HG03457 (cell line): ENCODE data around the gene TPP1.

Experiments
- ATAC-seq: cut with Tn5 transposase; IDR thresholded peaks from one replicate; pipeline ENCODE4 v1.9.1; 2021; ENCODE audit warnings: moderate number of reproducible peaks; ENCODE audit not compliant: unreplicated experiment

TPP1 gene

GRCh38 chr11:6619004-6619745, at the start of gene TPP1:
TPP1 (minus strand) TSS chr11:6619422; CDS start chr11:6619400, 22 bp downstream.
- peak; percentile 97 for ATAC-seq

DNA sequence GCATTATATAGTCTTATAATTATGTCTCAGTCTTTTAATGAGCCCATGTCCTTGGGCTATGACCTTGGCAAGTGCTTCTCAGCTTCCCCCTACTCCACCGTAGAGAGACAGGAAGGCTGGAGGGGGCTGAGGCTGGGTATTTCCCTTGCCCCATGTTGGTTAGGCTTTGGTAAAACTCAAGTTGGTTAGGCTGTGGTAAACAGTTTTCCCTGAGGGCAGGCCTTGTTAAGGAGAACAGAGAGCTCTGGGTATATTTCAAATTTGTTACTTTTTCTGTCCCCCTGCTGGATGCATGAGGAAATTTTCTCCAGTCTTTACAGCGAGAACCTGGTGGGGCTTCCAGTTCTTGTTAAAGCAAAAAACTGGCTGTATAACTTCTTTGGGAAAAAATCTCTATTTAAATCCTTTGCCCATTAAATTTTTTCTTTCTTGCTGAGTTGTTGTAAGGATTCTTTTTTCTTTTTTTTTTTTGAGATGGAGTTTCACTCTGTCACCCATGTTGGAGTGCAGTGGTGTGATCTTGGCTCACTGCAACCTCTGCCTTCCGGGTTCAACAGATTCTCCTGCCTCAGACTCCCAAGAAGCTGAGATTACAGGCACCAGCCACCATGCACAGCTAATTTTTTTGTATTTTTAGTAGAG, 48.6 kb upstream of the TPP1 start:
- no peak for ATAC-seq

DNA sequence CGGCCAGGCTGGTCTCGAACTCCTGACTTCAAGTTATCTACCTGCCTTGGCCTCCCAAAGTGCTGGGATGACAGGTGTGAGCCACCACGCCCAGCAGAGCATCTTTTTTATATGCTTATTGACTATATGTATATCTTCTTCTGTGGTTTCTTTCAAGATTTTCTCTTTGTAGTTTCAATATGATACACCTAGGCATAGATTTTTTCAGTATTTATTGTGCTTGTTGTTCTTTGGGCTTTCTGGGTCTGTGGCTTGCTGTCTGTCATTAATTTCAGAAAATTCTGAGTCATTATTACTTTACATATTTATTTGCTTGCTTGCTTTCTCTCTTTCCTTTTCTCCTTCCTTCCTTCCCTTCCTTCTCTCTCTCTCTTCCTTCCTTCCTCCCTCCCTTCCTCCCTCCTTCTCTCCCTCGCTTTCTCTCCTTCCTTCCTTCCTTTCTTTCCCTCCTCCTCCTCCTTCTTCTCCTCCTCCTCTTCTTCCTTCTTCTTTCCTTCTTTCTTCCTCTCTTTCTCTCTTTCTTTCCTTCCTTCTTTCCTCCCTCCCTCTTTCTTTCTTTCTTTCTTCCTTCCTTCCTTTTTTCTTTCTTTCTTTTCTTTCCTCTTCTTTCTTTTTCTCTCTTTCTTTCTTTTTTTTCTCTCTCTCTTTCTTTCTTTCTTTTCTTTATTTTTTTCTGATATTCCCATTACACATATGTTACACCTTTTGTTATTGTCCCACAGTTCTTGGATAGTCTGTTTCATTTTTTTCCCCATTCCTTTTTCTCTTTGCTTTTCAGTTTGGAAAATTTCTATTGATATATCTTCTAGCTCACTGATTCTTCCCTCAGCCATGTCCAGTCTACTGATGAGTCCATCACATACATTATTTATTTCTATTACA, 47.3 kb upstream of the TPP1 start:
- no peak for ATAC-seq

GRCh38 chr11:6664551-6664950, 45.3 kb upstream of the TPP1 start:
- ATAC-seq = no peak

GRCh38 chr11:6663794-6664469, 44.7 kb upstream of the TPP1 start:
- ATAC-seq = no peak

DNA sequence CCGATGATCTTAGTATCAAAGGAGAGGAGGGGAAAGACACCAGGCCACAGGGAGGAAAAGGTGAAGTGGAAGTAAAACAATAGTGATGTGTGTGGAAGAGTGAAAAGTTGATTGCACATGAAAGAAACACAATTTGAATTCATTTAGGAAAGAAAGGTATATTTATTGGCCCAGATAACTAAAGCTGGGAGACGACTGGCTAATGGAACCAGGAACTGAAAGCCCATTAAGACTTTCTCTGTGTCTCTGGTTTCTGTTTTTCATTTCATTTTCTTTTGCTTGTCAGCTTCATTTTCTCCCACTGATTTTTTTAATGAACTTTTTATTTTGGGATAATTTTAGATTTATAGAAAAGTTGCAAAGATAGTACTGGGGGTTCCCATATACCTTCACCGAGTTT, 41.5 kb upstream of the TPP1 start:
- ATAC-seq = no peak

DNA sequence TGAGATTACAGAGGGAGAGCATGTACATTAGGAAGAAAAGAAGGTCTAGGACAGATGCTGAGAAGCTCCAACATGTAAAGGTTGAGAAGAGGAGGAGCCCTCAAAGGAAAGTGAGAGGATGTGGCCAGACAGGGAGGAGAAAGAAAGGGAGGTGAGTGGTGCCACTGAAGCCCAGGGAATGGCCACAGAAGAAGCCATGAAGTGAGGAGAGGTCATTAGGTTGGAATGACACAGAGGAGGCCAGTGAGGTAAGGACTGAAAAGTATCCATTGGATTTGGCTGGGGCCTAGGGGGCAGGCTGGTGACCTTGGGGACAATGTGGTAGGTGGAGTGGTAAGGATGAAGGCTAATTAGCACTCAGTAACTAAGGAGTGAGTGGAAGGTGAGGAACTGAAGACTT, 39.4 kb upstream of the TPP1 start:
- ATAC-seq = no peak

- no peak for ATAC-seq
These were observed 38.1 kb upstream of the TPP1 start for GRCh38 chr11:6657346-6657745.

GRCh38 chr11:6656936-6657335, 37.7 kb upstream of the TPP1 start:
- no peak for ATAC-seq

GRCh38 chr11:6656584-6656915, 37.3 kb upstream of the TPP1 start:
- ATAC-seq = no peak

GRCh38 chr11:6655790-6656583, 36.8 kb upstream of the TPP1 start, which contains the start of gene DCHS1:
DCHS1 (minus strand) TSS chr11:6655809; CDS start chr11:6641613, 14,196 bp downstream.
- no peak for ATAC-seq

- ATAC-seq = no peak
These were observed 36.0 kb upstream of the TPP1 start for GRCh38 chr11:6655020-6655789.

GRCh38 chr11:6654281-6655019, 35.2 kb upstream of the TPP1 start:
- ATAC-seq = no peak

DNA sequence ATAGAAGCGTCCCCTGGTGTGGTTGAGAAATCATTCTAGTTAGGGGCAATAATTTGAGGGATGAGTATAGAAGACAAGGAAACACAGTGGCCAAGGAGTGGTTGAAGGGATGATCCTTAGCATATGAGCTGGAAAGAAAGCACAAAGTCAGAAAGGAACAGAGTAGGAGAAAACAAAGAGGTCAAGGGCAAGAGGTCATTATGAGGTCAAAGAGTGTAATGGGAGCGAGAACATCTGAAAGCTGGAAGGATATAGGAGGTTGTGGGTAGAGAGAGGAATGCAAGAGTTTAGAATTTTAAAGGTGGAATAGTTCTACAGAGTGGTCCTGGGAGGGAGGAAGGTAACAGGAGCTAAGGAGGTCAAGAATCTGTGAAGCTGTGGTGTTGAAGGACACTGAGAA, 34.4 kb upstream of the TPP1 start:
- no peak for ATAC-seq

GRCh38 chr11:6653097-6653496, 33.9 kb upstream of the TPP1 start:
- no peak for ATAC-seq

DNA sequence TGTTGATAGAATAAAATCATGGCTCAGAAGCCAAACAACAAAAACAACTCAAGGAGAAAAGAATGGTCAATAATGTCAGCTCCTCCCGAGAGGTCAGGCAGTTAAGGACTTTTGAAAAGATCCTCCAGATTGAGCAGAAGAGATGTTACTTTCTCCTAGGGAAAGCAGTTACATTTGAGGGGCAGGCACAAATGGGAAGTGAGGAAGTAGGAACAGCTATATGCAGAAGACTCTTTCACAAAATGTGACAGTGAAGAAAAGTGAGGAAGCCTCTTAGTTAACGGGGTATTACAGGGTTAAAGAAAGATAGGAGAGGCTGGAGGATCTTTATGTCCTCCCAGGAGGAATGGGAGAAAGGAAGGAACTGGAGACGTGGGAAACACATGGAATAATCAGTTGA, 33.0 kb upstream of the TPP1 start:
- ATAC-seq = no peak

GRCh38 chr11:6650980-6651379, 31.8 kb upstream of the TPP1 start:
- ATAC-seq = no peak

DNA sequence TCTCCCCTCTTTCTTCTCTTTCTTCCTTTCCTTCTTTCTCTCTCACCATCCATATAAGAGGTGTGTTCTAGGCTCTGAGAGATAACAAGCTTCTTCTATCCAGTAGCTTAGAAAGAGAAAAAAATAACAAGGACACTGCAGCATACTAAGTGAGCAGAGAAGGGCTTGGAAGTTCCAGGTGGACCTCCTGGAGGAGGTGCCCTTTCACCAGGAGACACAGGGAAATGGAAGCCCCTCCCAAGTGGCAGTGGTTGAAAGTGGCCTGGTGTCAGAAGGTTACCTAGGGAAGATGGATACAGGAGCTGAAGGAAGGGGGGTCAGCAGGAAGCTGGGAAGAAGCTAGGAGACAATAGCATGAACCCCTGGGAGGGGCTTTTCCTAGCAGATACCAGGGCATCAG, 30.9 kb upstream of the TPP1 start:
- ATAC-seq = no peak

DNA sequence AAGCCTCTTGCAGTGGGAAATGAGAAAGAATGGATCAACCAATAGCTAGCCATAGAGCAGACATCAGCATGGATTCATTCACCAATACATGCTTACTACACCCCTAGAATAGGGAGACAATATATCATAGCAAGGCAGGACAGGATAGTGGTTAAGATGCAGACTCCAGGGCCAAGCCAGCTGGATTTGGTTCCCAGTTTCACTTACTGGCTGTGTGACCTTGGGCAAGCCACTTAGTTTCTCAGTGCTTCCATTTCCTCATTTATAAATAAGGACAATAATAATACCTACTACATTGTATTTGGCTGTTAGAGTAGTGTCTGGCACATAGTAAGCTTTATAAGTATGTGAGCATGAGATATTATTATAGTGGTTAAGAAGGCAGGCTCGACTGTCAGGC, 29.3 kb upstream of the TPP1 start:
- ATAC-seq = no peak
